ENCODE results near the gene OR10V1. TPM values are rescaled to one million over a fixed set of nuclear protein-coding genes. Genes with fewer than 3 reads are reported as not detected.

OR10V1 gene
- total RNA-seq: not detected

GRCh38 chr11:59713745-59714144 is at the start of gene OR10V1:
Gene OR10V1, minus strand, starts transcription at chr11:59713845. Its CDS starts 0 bp downstream, at chr11:59713845.

GRCh38 chr11:59754859-59755700 is 41.4 kb upstream of the OR10V1 start, which contains the start of gene STX3:
Gene STX3, plus strand, starts transcription at chr11:59755376. Its CDS starts 230 bp downstream, at chr11:59755606.

GRCh38 chr11:59668950-59669610 is 44.6 kb downstream of the OR10V1 start, which contains the start of gene PATL1:
Gene PATL1, minus strand, starts transcription at chr11:59669037. Its CDS starts 142 bp downstream, at chr11:59668895.

Other genes with a start within 250 kb of the OR10V1 start
- not detected for gene OR4D10, start 240.5 kb downstream of the OR10V1 start, total RNA-seq
- not detected for gene OR4D11, start 210.3 kb downstream of the OR10V1 start, total RNA-seq
- gene OR4D9, start 202.3 kb downstream of the OR10V1 start, total RNA-seq: not detected
- gene OSBP, start 98.1 kb downstream of the OR10V1 start, total RNA-seq: 10 to 100 TPM; 28.3 to 28.9 TPM
- 10 to 100 TPM; 23.1 to 29.6 TPM for gene PATL1, start 44.8 kb downstream of the OR10V1 start, total RNA-seq
- gene STX3, start 41.5 kb upstream of the OR10V1 start, total RNA-seq: 100 to 1,000 TPM; 133 to 167 TPM
- gene MRPL16, start 96.9 kb upstream of the OR10V1 start, total RNA-seq: 10 to 100 TPM; 49.9 to 81.9 TPM
- not detected for gene CBLIF, start 131.7 kb upstream of the OR10V1 start, total RNA-seq
- gene TCN1, start 152.6 kb upstream of the OR10V1 start, total RNA-seq: 10 to 100 TPM in 1 of 2 donors, 1 to 10 TPM in 1; 8.7 to 18.2 TPM
- not detected for gene OOSP3, start 164.9 kb upstream of the OR10V1 start, total RNA-seq
- under 1 TPM in 1 of 2 donors, not detected in 1; 0.34 TPM for gene OOSP1, start 224.6 kb upstream of the OR10V1 start, total RNA-seq

All from melanocyte of skin (primary cell).